Right hindlimb (tissue), 1 donor: ENCODE results near the gene ZDHHC6.
"Not testable (repeated sequence)": the region's sequence is repeated elsewhere in the genome, so short reads cannot be mapped to it uniquely, and the experiment has no call there.

Source experiments
- DNase-seq: peaks from one replicate; pipeline ENCODE4 v3.0.0-alpha.2; 2018

The ZDHHC6 gene

GRCh38 chr10:112446855-112447619, at the start of gene ZDHHC6, which contains the start of gene VTI1A:
Gene ZDHHC6, minus strand, starts transcription at chr10:112446914. Its CDS starts 1,478 bp downstream, at chr10:112445436.
Gene VTI1A, plus strand, starts transcription at chr10:112447215. Its CDS starts 159 bp downstream, at chr10:112447374.
- DNase-seq, result peak; percentile 90

- no peak for DNase-seq
Observed at GRCh38 chr10:112492736-112493135, 46.0 kb upstream of the ZDHHC6 start.

- DNase-seq, result no peak
Observed at GRCh38 chr10:112491144-112491543, 44.4 kb upstream of the ZDHHC6 start.

GRCh38 chr10:112490545-112490944, 43.8 kb upstream of the ZDHHC6 start:
- peak; percentile 32 for DNase-seq

- no peak for DNase-seq
Observed at GRCh38 chr10:112487964-112488363, 41.2 kb upstream of the ZDHHC6 start.

GRCh38 chr10:112484399-112484798, 37.7 kb upstream of the ZDHHC6 start:
- DNase-seq, result no peak

- no peak for DNase-seq
Observed at GRCh38 chr10:112481602-112482001, 34.9 kb upstream of the ZDHHC6 start.

GRCh38 chr10:112475575-112476218, 29.0 kb upstream of the ZDHHC6 start:
- no peak for DNase-seq

GRCh38 chr10:112471878-112472487, 25.3 kb upstream of the ZDHHC6 start:
- DNase-seq, result no peak

GRCh38 chr10:112467541-112468075, 20.9 kb upstream of the ZDHHC6 start:
- DNase-seq, result no peak

GRCh38 chr10:112466802-112467201, 20.1 kb upstream of the ZDHHC6 start:
- DNase-seq, result no peak

GRCh38 chr10:112465299-112465883, 18.7 kb upstream of the ZDHHC6 start:
- DNase-seq, result no peak

- DNase-seq, result not testable (repeated sequence)
Observed at GRCh38 chr10:112464074-112464473, 17.4 kb upstream of the ZDHHC6 start.

- DNase-seq, result no peak
Observed at GRCh38 chr10:112461029-112461887, 14.5 kb upstream of the ZDHHC6 start.

GRCh38 chr10:112460366-112460765, 13.7 kb upstream of the ZDHHC6 start:
- DNase-seq, result no peak

- DNase-seq, result no peak
Observed at GRCh38 chr10:112456533-112456932, 9.8 kb upstream of the ZDHHC6 start.

GRCh38 chr10:112454910-112455779, 8.4 kb upstream of the ZDHHC6 start:
- DNase-seq, result no peak

- no peak for DNase-seq
Observed at GRCh38 chr10:112448888-112449287, 2.2 kb upstream of the ZDHHC6 start.

- no peak for DNase-seq
Observed at GRCh38 chr10:112447620-112447928, 860 bp upstream of the ZDHHC6 start.

GRCh38 chr10:112446055-112446854, 459 bp downstream of the ZDHHC6 start:
- DNase-seq, result no peak
